GM23248 (cell line): ENCODE data around the gene SPOCK2.

Experiments used
- EZH2 ChIP-seq: fragments of 200-600 bp; sonication (generic); IDR thresholded peaks from 2 replicates; pipeline ENCODE4 v1.6.1; 2018; ENCODE audit warnings: antibody characterized with exemption, mild to moderate bottlenecking; ENCODE audit not compliant: insufficient read depth, poor library complexity, severe bottlenecking
- EZH2phosphoT487 ChIP-seq: fragments of 200-600 bp; sonication (generic); IDR thresholded peaks from 2 replicates; pipeline ENCODE4 v1.6.1; 2018; ENCODE audit warnings: antibody characterized with exemption, moderate library complexity, mild to moderate bottlenecking, low read depth; ENCODE audit not compliant: insufficient read depth

DNA sequence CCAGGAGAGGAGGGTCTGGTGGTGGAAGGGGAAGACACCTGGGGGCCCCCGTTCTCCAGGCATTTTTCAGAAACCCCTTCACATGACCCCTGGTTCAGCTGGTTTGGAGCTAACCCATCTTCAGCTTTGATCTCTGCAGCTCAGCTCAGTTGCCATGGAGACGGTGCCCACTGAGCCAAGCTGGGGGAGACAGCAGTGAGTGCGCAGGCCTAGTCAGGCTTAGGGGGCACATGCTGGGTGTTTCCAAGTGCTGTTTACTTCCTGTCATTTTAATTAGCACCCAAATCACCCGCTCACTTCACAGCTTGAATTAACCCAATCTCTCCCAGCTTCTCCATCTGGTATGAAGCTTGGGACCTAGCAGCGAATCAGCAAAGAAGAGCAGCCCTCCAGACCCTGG is 9.0 kb downstream of the SPOCK2 start:
- TF ChIP-seq EZH2, result no peak
- no peak for TF ChIP-seq EZH2phosphoT487
